ENCODE measurements around the gene CEP126.

The CEP126 gene

GRCh38 chr11:101914738-101915426 is at the start of gene CEP126:
Gene CEP126, plus strand, starts transcription at chr11:101915010. Its CDS starts 275 bp downstream, at chr11:101915285.
- DNase-seq = peak; percentile 53

DNA sequence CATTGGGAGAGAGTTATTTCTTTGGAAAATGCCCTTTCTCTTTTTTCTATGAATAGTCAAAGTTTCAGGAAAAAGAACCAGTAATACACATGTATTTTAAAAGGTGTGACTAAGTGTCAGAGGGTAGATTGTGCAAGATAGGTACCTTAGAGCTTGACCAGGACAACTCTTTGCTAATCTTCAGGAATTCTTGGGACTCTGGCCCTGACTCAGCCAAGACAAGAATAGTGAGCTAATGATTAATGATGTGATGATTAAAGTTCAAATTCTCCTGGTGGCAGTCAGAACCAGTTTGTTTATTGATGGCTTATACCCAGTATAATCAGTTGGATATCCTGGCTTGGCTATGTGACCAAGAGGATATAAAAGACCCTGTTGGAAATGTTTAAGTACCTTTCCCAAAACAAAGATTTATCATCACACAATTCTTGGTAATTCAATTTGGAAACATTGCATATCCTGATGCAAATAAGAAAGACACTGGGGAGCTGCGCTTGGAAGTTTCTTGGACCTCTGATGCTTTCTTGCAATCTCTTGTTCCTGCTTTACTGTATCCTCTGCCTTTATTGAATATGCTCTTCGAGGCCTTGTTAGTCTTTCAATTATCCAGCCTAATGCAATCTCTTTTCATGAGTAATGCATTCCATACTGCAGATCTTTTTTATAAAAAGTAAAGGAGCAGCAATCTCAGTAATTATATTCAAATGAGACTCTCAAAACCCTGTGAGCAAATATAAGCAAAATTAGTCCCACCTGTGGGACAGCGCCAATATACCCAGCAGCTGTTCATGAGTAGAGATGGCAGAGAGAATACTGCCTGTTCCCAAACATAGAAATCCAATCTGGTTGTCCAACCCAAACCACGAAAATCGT is 48.0 kb upstream of the CEP126 start:
- DNase-seq = no peak

DNA sequence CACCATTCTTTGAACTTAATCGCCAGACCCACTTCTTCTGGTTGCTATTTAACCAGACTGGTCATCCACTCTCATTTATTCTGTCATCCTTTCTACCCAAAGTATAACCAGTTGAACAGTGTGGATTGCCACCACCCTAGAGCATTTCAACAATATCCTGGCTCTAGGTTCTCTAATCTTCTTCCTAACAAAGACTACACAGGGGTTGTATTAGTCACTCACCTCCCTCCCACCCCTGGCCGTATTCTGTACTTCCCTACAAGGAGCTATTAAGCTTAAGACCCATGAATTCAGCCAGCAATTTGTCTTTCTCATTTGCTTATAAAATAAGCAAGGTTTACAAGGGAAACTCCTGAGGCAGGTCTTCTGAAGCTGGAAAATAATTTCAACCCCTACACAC is 46.9 kb upstream of the CEP126 start:
- no peak for DNase-seq

DNA sequence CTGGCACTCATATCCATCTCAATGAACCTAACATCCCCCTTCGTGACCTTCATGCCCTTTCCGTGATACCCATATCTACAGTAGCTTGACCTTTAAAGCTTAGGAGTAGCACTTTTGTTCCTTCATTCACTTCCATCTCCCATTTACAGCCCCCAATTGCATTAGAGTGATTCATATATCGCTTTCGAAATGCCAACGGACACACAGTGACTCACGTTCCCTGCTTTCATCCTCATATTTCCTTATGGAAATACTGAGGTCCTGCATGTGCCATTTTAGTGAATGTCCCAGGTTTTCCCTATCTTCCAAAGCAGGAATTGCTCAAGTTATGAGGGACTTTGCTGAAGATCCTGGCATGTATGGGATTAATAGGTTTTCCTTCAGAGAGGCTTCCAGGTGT is 44.3 kb upstream of the CEP126 start:
- DNase-seq = no peak

GRCh38 chr11:101872171-101872882 is 42.5 kb upstream of the CEP126 start:
- DNase-seq = no peak

DNA sequence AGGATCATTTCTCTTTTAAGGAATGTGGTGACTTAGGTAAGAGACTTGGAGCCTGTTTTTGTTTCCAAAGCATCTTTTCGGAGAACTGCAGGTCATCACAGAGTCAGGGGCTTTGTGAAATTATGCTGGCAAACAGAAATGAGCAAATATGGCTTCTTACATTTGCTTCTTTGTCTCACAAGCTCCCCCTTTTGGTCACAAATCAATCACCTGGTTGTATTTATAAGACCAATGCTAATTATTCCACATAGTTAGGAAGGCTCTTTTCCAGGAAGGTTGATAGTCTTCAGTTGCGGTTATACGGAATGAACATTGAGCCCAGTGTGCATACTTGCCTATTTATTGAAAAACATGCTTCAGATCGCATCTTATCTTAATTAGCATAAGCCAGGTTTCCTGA is 34.6 kb upstream of the CEP126 start:
- no peak for DNase-seq

DNA sequence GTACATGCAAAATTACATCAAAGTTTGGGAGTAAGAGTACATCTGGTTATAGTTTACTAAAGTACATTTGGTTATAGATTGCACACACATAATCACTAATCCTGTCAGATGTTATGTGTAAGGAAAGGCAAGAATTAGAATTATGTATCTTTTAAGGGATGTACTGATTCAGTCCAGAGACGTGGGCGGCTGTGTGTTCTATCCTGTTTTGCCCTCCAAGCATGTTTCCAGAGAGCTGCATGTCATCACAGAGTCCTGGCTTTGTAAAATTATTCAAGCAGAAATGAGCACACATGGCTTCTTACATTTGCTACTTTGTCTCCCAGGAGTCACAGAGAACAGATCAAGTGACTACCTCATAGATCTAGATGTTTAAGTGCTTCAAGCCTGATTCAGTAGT is 33.2 kb upstream of the CEP126 start:
- no peak for DNase-seq

- no peak for DNase-seq
These were observed 29.2 kb upstream of the CEP126 start for GRCh38 chr11:101885631-101886030.

DNA sequence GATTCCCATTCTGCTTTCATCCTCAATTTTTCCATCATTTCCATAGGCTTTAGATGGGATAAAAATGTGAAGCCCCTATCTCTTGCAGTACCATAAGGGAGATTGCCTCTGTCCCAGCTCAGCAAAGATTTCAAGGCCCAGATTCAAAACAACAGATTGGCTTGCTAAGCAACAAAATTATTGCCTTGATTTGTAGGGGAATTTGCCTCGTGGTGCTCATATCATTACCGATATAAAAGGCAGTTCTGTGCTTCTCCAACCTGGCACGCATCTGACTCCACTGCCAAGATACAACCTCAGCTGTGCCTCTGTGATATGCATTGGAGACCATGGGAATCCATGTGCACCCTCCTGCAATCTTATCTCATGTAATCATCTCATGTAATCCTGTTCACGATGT is 25.0 kb upstream of the CEP126 start:
- no peak for DNase-seq

GRCh38 chr11:101894505-101894904 is 20.3 kb upstream of the CEP126 start:
- no peak for DNase-seq

DNA sequence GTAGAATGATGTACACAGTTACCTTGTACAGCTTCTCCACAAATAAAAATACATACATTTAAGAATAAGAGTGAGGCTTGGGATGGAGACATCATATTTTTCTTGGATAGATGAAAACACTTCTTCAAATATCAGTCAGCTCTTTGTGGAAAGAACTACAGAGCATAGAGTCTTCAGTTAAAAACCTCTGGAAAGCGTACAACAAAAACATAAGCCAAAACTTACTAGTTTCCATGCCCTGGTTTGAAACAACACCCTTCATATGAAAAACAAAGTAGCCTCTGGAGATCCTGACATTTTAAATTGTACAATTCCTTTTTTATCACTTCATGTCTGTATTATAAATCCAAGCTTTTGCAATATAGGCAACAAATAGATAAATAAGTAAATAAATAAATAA is 7.0 kb upstream of the CEP126 start:
- DNase-seq = no peak

- DNase-seq = no peak
These were observed 5.7 kb upstream of the CEP126 start for GRCh38 chr11:101909087-101909486.

- DNase-seq = no peak
These were observed 2.0 kb upstream of the CEP126 start for GRCh38 chr11:101912823-101913284.

- no peak for DNase-seq
These were observed 1.2 kb upstream of the CEP126 start for GRCh38 chr11:101913656-101914055.

- DNase-seq = no peak
These were observed 471 bp upstream of the CEP126 start for GRCh38 chr11:101914341-101914737.

DNA sequence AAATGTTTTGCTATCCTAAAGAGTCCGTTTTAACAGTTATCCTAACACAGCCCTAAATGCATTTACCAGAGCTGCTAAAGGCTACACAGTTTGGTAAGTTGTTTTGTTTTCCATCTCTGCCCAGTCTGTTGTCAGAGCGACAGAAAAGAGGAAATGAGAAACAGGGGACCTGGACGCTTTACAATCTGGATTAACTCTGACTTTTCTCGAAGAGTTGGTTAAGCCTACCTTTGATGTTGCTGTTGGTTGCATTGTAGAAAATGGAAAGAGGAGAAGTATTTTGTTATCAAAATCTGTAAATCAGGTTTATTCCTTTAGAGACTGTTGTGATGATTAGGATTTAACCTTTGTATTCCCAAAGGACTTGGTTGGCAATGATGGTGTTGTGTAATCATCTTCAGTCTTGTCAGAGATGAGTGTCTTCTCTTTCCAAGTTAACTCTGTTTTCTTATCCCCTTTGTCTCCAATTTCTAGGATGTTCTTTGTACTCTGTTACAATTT is 1.0 kb downstream of the CEP126 start:
- no peak for DNase-seq

- DNase-seq = no peak
These were observed 1.6 kb downstream of the CEP126 start, which contains the start of gene ANGPTL5 for GRCh38 chr11:101916422-101916821. Gene ANGPTL5, minus strand, starts transcription at chr11:101916522. Its CDS starts 8,613 bp downstream, at chr11:101907909.

- DNase-seq = no peak
These were observed 2.4 kb downstream of the CEP126 start for GRCh38 chr11:101917226-101917625.

- no peak for DNase-seq
These were observed 6.2 kb downstream of the CEP126 start for GRCh38 chr11:101920992-101921391.

- no peak for DNase-seq
These were observed 8.7 kb downstream of the CEP126 start for GRCh38 chr11:101923554-101923953.

DNA sequence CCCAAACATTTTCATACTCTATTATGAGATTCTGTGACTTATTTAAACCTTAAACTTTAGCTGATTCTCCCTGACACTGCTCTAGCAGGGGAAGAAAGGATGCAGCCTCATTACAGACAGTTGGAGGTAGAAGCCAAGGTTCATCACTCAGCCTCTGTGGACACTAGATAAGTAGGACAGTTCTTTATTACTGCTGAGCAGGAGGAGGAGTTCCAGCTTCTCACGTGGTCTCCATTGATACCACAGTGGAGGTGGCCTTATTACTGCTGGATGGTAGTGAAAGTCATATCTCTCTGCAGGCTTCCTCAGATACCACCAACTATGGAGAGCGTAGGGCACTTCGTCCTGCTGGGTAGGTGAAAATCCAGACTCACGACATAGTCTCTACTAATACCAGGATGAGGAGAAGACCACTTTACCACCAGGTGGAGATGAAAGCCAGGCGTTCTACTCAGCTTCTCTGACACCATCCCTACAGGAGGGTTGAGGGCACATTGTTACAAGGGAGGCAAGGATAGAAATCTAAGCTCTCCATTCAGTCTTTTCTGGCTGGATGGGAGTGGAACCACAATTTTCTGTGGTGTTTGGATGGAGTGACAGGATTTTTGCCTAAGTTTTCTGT is 14.6 kb downstream of the CEP126 start:
- no peak for DNase-seq

- no peak for DNase-seq
These were observed 16.9 kb downstream of the CEP126 start for GRCh38 chr11:101931692-101932091.
